GM12874 (cell line): ENCODE data around the gene RNFT2.

Source experiments
- TF ChIP-seq, protein P1 (sequence below): IDR thresholded peaks from 2 replicates; pipeline ENCODE4 v1.5.1; 2011; ENCODE audit warnings: low read depth, mild to moderate bottlenecking, control low read depth, low read length, moderate library complexity; ENCODE audit not compliant: insufficient read depth

The RNFT2 gene

DNA sequence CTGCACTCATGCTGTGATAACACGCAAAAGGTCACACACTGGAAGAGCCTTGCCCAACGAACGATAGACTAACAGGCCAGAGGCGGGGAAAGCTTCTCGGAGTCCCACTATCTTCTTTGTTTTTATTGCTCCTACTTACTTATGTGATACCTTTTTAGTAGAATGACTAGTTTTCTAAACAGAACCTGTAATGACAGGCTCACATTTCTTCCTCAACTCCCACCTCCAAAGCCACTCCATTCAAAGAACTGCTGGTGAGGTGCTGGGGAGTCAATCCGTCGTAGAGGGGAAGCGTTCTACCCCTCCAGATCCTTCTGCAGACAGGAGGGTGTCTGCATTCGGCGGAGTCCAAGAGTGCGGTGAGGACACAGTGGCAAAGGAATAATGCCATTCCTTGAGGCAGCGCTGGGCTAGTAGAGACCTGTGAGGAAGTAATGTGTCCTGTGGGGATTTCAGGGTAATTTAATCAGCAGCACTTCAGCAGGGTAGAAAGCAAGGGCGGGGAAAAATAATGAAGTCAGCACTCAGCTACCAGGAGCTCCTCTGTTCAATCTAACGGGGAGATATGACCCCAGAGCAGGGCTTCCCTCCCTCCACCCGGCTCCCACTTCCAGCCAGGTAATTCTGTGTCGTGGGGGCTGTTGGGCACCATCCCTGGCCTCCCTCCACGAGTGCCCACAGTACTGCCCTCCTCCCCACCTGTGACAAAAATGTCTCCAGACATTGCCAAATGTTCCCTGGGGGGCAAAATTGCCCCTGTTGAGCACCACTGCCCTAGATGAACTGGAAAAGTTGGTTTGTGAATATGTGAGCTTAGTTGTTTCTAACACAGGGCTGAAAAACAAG lies 25.4 kb upstream of the RNFT2 start:
- TF ChIP-seq, protein P1, sequence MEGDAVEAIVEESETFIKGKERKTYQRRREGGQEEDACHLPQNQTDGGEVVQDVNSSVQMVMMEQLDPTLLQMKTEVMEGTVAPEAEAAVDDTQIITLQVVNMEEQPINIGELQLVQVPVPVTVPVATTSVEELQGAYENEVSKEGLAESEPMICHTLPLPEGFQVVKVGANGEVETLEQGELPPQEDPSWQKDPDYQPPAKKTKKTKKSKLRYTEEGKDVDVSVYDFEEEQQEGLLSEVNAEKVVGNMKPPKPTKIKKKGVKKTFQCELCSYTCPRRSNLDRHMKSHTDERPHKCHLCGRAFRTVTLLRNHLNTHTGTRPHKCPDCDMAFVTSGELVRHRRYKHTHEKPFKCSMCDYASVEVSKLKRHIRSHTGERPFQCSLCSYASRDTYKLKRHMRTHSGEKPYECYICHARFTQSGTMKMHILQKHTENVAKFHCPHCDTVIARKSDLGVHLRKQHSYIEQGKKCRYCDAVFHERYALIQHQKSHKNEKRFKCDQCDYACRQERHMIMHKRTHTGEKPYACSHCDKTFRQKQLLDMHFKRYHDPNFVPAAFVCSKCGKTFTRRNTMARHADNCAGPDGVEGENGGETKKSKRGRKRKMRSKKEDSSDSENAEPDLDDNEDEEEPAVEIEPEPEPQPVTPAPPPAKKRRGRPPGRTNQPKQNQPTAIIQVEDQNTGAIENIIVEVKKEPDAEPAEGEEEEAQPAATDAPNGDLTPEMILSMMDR, result no peak

DNA sequence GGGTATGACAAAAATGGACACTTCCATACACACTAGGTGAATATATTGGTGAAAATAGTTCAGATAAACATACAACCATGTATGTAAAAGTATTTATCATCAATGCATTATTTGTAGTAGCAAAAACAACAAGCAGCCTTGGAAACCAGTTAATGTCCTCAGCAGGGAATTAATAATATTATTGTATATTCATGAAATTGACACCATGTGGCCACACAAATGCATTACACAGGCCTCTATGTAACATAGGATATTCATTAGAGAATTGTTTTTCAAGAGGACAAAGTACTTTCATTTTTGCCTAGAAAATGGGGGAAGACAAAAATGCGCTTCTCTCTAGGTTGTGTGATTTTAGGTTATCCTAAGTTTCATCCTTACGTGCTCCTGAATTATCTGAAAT lies 24.6 kb upstream of the RNFT2 start:
- TF ChIP-seq, protein P1, result no peak

DNA sequence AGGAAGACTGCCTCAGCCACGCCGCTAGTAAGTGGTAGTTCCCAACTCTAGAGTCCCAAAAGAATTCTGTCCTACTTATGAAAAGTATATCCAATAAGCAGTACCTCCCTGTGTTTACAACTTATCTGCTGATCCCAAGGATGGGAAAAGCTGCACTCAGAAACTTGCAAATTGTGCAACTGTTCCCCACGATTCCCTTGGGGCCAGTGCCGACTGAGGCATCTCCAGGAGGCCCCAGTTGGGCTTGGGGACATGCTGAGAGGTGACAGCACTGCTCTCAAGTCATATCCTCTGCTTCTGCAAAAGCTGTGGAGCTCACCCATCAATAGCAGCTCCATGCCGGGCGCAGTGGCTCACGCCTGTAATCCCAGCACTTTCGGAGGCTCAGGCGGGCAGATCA lies 23.9 kb upstream of the RNFT2 start:
- TF ChIP-seq, protein P1, result no peak

DNA sequence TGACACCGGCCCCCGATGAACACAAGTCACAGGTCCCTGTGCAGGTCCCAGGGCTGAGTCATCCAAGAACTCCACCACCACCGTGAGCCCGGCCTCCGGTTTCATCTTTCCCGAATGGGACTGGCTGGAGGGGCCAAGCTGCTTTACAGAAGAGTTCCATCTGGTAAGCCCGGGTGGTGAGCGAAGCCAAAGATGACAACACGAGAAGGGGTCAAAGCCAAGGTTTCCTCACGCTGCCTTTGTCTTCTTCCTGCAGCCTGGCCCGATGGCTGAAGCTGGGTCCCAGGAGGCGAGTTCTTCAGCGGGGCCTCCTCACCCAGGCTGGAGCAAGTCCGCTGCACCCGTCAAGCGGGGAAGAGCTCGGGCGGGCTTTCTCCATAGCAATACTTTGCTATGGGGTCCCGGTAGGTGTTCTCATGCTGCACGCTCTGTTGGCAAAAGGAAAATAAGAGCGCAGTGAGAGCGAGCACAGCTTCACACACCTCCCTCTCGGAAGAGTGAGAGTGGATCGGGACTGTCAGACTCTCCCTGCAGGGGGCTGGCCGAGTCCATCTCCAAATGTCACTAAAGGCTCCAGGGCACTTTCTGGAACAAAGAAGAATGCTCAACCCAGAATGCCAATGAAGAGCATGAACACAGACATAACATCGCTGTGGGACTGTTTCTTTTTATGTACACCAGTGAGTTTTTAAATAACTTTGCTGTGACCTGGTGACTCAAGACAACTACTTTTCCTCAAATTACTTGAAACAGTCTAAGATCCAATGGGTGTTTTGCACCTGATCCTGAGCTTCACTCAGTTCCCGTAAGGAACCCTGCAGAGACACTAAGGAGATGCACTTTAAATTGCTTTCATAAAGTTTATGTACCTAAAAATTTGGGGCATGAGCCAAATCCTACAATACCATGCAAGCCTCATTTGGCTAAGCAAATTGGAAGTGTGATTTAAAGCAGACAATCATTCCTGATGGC lies 20.4 kb upstream of the RNFT2 start:
- TF ChIP-seq, protein P1, result no peak

DNA sequence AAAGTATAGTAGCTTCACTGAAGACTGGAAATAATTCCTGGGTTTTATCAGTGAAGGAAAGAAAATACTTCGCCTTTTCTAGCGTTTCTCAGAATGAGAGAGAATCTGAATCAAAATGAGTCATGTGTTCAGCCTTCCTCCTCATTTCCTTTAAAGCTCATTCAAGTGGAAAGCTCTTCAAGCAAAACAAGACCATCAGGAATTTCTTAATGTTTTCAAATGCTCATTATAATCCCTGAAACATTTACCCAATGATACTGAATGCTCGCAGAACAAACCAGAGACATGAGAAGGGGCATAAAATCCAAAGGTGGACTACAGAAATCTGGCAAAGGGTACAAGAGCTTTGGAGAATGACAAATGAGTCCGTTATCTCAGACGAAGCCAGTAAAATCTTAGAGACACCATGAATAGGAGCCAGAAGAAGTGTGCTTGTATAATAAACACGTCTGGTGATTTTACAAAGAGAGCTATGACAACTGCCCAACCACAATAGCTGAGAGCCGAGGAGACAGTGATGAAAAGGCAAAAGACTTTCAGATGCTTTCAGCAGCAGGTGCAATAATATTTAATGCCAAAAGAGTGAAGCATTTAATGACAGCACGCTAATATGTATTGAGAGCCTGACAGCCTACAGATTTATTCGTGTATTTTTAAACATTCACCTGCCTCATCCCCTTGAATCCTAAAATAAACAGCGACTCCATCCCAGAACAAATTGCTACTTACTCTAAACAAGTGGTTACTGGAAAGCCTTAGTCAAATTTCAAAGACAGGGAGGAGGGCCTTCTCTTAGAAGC lies 19.3 kb upstream of the RNFT2 start:
- TF ChIP-seq, protein P1, result no peak

DNA sequence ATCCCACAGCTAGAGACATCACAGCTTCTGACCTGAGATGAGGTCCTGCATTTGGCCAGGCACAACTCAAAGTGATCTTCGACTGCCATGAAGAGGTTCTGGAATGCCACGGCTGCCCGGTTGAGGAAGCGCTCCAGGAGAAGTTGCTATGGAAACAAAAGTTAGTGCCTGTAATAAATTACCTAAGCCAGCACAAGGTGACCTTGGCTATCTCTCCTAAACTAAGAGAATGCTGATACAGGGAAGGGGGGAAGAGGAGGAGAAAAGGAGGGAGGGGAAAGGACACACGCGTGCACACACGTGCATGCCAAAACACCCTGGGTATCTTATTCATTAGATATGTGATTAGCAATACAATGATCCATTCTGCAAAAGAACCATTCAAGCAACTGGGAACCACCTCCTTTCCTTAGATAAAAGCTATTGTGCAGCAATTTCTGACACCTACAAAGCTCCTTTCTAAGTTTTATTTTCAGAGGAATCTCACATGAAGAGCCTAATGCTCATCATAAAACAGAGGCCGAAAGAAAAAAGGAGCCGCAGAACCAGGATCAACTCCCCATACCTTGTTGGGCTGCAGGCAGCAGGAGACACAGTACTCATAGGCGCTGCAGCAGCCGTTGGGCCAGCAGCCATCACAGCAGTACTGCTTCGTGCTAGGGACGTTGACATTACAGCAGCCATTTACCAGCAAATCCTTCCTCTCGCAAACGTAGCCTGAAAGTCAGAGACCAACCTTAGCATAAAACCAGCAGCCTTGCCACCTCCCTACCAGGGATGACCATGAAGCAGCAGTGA lies 18.2 kb upstream of the RNFT2 start:
- TF ChIP-seq, protein P1, result no peak
